Hematopoietic multipotent progenitor cell treated with erythropoietin and hydrocortisone succinate and interleukin-3 and kit ligand, for 6 days (in vitro differentiated cells): ENCODE measurements around the gene HMX1.

ENCODE experiments used
- DNase-seq: peaks from one replicate; pipeline ENCODE4 v3.0.0-alpha.2; 2015

The HMX1 gene

GRCh38 chr4:8909548-8909947 lies 37.9 kb upstream of the HMX1 start:
- no peak for DNase-seq

DNA sequence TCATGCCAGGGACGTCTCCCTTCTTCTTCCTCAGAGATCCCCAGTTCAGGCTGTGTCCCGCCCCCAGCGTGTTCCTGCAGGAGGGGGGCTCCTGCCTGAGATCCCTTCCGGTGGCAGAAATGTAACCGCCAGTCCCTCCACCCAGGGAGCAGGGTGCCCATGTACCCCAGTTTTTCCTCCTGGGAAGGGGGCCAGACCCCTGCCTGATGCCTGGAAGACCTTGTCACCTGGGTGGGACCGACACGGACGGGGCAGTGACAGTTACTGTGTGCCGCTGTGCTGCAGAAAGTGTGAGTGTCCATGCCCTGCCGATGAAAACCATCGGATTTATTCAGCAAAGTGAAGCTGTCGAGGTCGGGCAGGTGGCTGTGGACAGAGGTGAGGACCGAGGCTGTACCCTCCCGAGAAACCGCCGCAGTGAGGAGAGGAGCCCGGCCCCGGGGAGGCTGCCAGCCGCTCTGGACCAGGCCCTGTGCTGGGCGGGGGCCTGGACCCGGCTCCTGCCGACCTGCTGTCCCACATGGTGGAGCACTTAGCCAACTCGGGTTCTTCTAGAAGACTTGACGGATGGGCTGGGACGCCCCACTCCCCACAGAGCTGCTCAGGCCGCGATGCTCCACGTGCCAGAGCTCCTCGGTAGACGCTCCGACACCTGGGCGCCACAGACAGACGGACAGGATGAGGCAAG lies 36.7 kb upstream of the HMX1 start:
- no peak for DNase-seq

DNA sequence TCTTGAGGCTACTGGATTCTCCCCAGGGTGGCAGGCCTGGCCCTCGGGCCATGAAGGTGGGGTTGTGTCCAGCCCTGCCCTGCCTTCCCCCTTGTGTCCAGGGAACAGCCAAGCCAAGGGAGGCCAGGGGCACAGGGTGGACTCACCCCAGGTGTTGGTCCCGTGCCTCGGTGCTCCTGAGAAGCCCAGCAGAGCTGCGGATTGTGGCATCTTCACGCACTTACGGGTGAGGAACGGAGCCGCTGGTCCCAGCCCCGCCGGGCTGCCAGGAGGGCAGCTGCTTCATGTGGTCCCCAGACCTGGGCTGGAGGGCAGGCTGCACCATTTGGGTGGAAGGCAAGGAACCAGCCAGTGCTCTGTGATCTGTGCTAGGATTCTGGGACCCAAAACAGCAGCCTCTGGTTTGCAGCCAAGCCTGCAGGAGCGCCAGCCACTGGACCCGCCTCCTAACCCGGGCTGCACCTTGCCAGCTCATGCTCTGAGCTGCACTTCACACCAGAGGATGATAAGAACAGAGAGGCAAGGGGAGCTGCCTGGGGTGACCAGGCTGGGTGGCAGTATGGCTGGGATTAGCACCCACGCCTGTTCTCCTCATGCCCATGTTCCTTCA lies 36.1 kb upstream of the HMX1 start:
- no peak for DNase-seq

DNA sequence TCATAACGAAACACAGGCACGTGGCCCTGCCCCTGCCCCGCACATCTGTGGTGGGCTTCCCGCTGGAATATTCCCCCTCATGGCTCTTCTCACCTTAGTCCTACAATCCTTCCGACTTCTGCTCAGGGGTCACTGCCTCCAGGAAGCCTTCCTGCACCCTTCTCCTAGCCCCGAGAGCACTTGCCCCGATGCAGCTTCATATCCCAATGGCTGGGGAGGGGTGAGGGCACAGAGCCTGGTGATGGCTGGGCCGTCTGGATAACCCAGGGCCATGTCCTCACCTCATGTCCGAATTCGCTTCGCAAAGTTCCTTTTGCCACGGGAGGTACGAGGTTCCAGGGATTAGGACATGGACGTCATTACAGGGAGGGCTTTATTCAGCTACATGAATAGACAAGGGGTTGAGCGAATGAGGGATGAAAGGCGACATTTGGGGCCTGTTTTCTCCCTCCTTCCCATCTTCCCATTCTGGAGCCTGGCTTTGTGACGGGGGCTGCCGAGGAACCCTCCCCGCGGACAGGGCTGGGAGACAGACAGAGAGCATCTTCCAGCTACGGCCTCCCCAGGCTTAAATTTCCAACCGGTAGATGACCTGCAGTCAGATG lies 35.5 kb upstream of the HMX1 start:
- DNase-seq = no peak

DNA sequence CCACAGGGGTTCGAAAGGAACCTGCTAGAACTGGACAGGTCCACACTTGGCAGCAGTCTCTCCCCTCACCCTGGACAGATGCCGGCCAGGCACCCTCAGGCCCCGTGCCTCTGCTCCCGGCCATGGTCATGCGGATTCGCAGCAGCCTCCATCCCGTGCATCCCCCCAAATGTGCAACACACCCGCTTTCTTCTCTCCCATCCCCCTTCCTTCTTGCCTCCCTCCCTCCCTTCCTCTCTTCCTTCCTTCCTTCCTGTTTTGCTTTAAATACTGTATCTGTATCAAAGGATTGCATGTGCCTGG lies 35.0 kb upstream of the HMX1 start:
- DNase-seq = no peak

DNA sequence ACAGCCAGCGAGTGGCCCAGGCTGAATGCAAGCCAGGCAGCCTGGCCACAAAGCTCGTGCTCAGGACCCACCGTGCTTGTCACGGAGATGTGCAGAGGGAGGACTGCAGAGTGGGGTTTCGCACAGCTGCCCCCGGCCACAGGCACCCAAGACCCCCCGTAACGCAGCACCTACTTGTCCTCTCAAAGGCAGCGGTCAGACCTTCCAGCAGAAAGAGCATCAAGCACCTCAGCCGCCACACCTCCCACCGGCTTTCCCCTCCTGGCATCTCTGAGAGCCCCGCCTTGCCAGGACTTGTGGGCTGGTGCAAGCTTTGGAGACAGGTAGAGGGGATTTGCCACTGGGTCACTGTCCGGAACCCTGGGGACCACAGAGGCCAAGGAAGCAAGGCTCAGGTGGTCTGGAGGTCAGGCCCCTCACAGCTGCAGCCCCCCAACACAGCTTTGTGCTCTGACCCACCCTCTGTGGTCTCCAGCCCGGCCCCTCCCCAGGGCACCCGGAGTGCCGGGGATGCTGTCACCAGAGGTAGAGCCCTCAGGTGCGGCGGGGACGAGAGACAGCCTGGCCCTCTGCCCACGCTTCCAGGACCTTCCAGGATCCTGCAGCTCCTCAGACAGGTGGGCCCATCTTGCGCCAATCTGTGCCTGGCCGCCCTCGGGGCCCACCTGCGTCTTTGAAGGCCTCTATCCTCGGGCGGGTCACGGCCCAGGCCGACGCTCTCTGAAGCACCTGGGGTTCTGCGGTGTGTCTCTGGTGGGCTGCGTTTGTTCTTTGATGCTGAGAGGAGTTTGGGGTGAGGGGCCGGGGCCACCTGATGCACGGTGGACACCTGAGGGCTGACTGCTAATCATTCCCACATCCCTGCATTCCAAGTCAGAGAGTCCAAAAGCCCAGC lies 34.4 kb upstream of the HMX1 start:
- DNase-seq = no peak

DNA sequence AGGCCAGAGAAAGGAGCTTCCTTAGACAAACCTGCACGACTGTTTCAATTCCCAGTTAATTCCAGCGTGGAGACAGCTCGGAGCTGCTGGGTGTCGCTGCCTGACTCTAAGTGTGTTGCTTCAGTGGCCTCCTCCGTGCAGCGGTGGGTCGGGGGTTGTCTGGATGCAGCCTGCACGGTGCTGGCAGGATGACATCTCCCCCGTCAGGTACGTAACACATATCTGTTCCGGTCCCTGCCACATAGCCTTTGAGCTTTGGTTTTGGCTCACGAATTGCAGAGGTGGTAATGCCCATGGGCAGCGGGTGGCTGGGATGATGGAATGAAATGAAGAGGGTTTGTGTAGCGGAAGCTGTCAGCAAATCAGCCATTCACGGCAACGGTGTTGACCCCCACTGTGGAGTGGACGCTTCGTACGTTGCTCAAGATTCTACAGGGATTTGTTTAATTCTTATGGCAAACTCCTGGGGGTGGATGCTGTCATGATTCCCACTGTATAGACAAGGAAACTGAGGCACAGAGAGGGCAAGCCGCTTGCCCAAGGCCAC lies 33.7 kb upstream of the HMX1 start:
- no peak for DNase-seq

- DNase-seq = no peak
Measured at GRCh38 chr4:8904666-8905065, 33.0 kb upstream of the HMX1 start.

DNA sequence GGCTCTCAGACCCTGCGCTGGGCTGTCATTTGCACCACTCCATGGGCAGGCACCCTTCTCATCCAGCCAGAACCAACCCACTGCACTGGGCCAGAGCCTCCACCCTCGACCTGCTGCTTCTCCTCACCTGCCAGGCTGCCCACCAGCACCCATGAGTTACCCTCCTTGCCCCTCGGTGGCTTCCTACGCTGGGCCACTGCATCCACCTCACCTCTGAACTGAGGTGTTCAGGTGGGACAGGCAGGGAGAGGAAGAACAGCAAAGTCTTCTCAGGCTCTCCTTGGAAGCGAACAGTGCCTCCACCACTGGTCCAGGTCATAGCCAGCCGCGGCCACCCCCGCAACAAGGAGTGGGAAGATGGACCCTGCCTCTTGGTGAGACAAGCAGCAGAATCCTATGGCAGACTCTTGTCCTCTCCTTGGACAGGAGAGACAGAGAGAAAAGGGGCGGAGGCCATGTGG lies 32.4 kb upstream of the HMX1 start:
- DNase-seq = no peak

- no peak for DNase-seq
Measured at GRCh38 chr4:8901335-8901734, 29.7 kb upstream of the HMX1 start.

- DNase-seq = no peak
Measured at GRCh38 chr4:8900588-8900987, 28.9 kb upstream of the HMX1 start.

DNA sequence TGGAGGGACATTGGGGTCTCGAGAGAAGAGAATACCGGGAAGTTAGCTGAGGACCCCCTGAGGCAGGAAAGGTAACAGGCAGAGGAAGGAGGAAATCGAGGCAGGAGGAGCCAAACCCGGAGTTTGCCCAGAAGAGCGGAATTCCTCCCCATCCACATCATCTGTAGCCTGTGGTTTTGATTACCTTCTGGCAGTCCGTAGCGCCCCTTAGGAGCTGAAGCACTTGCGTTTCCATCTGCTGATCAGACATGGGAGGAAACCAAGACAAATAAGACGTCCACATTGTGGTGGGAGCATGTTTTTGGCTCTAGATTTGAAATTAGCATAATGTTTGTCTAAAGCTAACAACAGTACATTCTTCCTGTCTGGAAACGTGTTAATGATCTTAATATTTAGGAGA lies 26.8 kb upstream of the HMX1 start:
- no peak for DNase-seq

DNA sequence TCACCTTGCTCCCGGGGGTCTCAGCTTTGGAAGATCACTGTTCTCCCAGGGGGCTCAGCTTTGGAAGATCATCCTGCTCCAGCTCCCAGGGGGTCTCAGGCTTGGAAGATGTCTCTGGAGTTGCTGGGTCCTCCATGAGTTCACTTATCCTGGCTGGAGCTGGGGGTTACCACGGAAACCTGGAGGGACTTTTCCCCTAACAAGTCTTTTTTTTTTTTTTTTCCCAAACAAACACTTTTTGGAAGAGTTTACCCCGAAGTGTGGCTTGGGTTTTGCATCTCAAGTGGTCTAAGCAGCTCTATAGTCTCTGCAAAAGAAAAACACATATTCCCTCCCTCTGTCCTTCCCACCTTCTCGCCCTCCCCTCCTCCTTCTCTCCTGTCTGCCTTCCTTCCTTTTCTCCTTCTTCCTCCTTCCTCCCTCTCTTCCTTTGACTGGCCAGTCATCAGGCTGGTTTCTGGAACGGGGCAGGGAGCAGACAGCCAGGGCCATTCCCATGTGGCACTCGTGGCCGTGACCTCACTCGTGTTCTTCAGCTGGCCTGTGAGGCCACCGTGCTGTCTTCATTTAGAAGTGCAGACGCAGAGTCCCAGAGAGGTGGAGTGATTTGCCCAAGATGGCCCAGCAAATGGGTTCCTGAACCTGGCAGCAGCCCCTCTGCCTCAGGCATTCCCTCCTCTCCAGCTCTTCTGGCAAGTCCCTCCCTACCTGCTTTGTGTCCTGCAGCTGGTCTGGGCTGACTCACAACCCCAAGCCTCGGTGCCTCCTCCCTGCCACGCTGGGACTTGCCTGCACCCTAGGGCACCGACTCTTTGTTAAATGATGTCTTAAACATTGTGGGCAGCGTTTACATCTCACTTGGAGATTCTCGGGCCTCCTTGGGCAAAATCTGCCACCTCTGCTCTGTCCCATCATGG lies 25.9 kb upstream of the HMX1 start:
- DNase-seq = no peak

GRCh38 chr4:8896506-8896905 lies 24.9 kb upstream of the HMX1 start:
- no peak for DNase-seq

- DNase-seq = no peak
Measured at GRCh38 chr4:8896071-8896470, 24.4 kb upstream of the HMX1 start.

GRCh38 chr4:8895295-8895694 lies 23.7 kb upstream of the HMX1 start:
- DNase-seq = no peak

- no peak for DNase-seq
Measured at GRCh38 chr4:8894424-8894816, 22.8 kb upstream of the HMX1 start.

DNA sequence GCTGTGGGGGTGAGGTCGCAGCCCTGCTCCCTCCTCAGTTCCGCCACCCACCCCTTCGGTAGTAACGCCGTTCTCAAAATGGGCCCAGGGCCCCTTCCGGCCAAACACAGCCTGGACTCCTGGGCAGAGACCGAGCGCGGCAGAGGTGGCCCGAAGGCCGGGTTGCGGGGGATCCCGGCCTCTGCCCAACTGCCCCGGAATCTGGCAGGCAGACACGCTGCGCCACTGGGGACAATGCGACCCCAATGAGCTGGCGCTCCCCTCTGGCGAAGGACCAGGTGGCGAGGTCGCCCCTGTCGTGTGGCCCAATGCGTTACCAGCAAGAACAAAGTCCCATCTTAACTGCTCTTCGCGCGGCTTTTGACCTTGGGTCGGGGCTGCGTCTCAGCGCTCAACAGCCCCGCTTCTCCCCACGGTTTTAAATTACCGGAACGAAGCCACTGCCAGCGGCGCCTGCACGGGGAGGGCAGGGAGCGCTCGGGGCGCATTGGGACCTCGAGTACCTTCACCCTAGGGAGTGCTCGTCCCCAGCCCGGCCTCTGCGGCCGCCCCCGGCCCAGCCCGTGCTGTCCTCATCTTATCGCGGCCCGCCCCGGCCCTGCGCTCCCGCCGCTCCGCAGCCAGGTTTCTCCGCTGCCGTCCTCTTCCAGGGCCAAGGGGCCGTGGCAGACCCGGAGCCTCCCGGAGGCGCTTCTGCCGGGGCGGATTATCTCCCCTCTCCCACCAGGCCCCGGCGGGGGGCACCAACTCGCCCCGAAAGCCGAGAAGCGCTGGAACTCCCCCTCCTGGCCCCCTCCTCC lies 22.2 kb upstream of the HMX1 start:
- no peak for DNase-seq

GRCh38 chr4:8893227-8893623 lies 21.6 kb upstream of the HMX1 start:
- DNase-seq = no peak

- DNase-seq = no peak
Measured at GRCh38 chr4:8892556-8893226, 21.1 kb upstream of the HMX1 start.
